EL (cell line): ENCODE results near the gene PPP1R12C.

Source experiments
- DNase-seq: peaks from one replicate; pipeline ENCODE4 v3.0.0-alpha.2; 2016

Gene PPP1R12C

GRCh38 chr19:55041627-55042343, 75.7 kb downstream of the PPP1R12C start:
- DNase-seq: no peak

GRCh38 chr19:55041244-55041626, 76.2 kb downstream of the PPP1R12C start:
- no peak for DNase-seq
